Uterus (tissue), 4 donors: ENCODE results near the gene BST1. TPM values are rescaled to one million over a fixed set of nuclear protein-coding genes. Genes with fewer than 3 reads are reported as not detected.

Experiments used
- DNase-seq, 2 donors: peaks; one replicate each; pipeline ENCODE4 v3.0.0-alpha.2; 2019 to 2020
- H3K27ac ChIP-seq, 2 donors: fragments of 200-600 bp; sonication (generic); 1 replicate in 1 of 2; 2 replicates in 1 of 2; pipeline ENCODE4 v1.5.1; 2016 to 2018
- H3K27me3 ChIP-seq, 2 donors: fragments of 200-600 bp; sonication (generic); one replicate each; pipeline ENCODE4 v1.5.1; 2018 to 2019; ENCODE audit warnings: control low read depth in 1 of 2
- H3K36me3 ChIP-seq, 2 donors: fragments of 200-600 bp; sonication (generic); one replicate each; pipeline ENCODE4 v1.5.1; 2019; ENCODE audit warnings: control low read depth in 1 of 2
- H3K4me1 ChIP-seq, 2 donors: fragments of 200-600 bp; sonication (generic); one replicate each; pipeline ENCODE4 v1.5.1; 2018 to 2019; ENCODE audit warnings: control low read depth in 1 of 2
- H3K4me3 ChIP-seq, 2 donors: fragments of 200-600 bp; sonication (generic); 1 replicate in 1 of 2; 2 replicates in 1 of 2; pipeline ENCODE4 v1.5.1; 2018 to 2019; ENCODE audit warnings: mild to moderate bottlenecking in 1 of 2
- H3K9me3 ChIP-seq, 2 donors: fragments of 200-600 bp; sonication (generic); one replicate each; pipeline ENCODE4 v1.5.1; 2019; ENCODE audit warnings: control low read depth in 1 of 2
- CTCF ChIP-seq, 4 experiments: fragments of 200-600 bp in 2 of 4; fragments of 450-650 bp in 2 of 4; sonication (generic) in 2 of 4; IDR thresholded peaks; one replicate each; pipeline ENCODE4 v1.5.1; 2016 to 2019; ENCODE audit warnings: antibody characterized with exemption in 4 of 4, mild to moderate bottlenecking in 2 of 4, moderate library complexity in 1 of 4
- POLR2A ChIP-seq, 2 donors: fragments of 450-650 bp; IDR thresholded peaks; one replicate each; pipeline ENCODE4 v1.6.1; 2016; ENCODE audit warnings: antibody characterized with exemption in 2 of 2, mild to moderate bottlenecking in 1 of 2, moderate library complexity in 1 of 2
- intact Hi-C: fragments of 100-400 bp; cut with DNase I; formaldehyde crosslinking; loops from one replicate; pipeline ENCODE4 v1.15.1; 2023; ENCODE audit warnings: low total_unique reads
- total RNA-seq, 4 donors: library from RNA; depleted of rRNA in 3 of 4; stranded (reverse); fragments of >200 nt in 3 of 4; gene quantifications; one replicate each; pipeline versions ENCODE4 v1.1.0 to v1.2.4, GENCODE V29; 2014 to 2023
- donor health status: DM: yes; HTN: yes; CAD: no.

Gene BST1
- total RNA-seq, 4 donors from 2014 or later = 1.5 to 11.4 (median 7.7) TPM; not detected in 1

DNA sequence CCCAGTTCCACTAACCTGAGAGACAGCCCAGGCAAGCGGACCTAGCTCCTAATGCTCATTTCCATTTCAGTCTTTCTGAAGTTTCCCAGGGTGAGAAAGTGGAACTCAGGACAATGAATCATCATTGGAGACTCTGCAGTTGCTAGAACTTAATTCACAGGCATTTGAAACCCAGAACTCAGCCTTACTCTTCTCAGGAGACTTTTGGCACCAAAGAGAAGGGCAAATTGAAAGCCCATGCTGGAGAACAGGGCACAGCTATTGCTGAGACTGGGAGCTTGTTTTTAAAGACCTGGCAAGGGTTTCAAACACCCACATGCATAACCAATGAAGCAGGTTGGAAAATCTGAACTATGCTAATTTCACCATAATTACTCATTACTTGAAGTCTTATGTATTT, 36.0 kb downstream of the BST1 start:
- H3K9me3 ChIP-seq = no peaks in the 10 kb centered on the region
- no peaks in the 10 kb centered on the region for H3K27me3 ChIP-seq
- no peaks in the 10 kb centered on the region for H3K36me3 ChIP-seq
- no peak overlapping the region for H3K27ac ChIP-seq
- no peak for TF ChIP-seq CTCF (IDR thresholded peaks at IDR 0.05)
- TF ChIP-seq POLR2A (IDR thresholded peaks at IDR 0.05) = no peak
- intact Hi-C loops = no loop called here
- no peaks in the 10 kb centered on the region for H3K4me1 ChIP-seq
- DNase-seq = no peak
- H3K4me3 ChIP-seq = no peak overlapping the region

- TF ChIP-seq CTCF (IDR thresholded peaks at IDR 0.05) = no peak
- no peak for TF ChIP-seq POLR2A (IDR thresholded peaks at IDR 0.05)
- no peaks in the 10 kb centered on the region for H3K4me1 ChIP-seq
- no peak for DNase-seq
- no peaks in the 10 kb centered on the region for H3K36me3 ChIP-seq
- H3K4me3 ChIP-seq = no peak overlapping the region
- H3K27ac ChIP-seq = no peak overlapping the region
- no peaks in the 10 kb centered on the region for H3K27me3 ChIP-seq
- no peaks in the 10 kb centered on the region for H3K9me3 ChIP-seq
- intact Hi-C loops = no loop called here
Measured at GRCh38 chr4:15740764-15741404, 38.0 kb downstream of the BST1 start.

GRCh38 chr4:15742083-15742582, 39.3 kb downstream of the BST1 start:
- intact Hi-C loops = no loop called here
- DNase-seq = no peak
- TF ChIP-seq POLR2A (IDR thresholded peaks at IDR 0.05) (no peak), CTCF (IDR thresholded peaks at IDR 0.05) (no peak)
- Histone ChIP-seq H3K9me3 (no peaks in the 10 kb centered on the region), H3K4me3 (no peak overlapping the region), H3K27ac (no peak overlapping the region), H3K27me3 (no peaks in the 10 kb centered on the region), H3K4me1 (no peaks in the 10 kb centered on the region), H3K36me3 (no peaks in the 10 kb centered on the region)

DNA sequence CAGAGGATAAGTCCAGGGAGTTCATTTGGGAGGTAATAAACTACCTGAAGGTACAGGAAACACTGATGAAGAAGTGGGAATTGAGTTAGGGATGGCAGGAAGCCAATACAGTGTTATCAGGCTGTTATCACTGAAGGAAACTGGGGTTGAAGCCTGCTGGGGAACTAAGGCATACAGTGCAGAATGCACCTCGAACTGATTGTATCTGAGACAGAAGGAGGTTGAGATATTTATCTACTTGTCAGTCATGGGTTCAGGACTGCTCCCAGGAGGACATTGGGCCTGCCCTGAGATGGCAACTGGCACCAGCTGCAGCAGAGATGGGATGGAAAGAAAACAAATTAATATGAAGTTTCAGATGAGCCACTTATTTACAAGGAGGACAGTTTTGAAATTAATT, 39.8 kb downstream of the BST1 start:
- Histone ChIP-seq H3K4me1 (no peaks in the 10 kb centered on the region), H3K27ac (no peak overlapping the region), H3K4me3 (no peak overlapping the region), H3K27me3 (no peaks in the 10 kb centered on the region), H3K9me3 (no peaks in the 10 kb centered on the region), H3K36me3 (no peaks in the 10 kb centered on the region)
- no peak for DNase-seq
- intact Hi-C loops = no loop called here
- TF ChIP-seq POLR2A (IDR thresholded peaks at IDR 0.05) (no peak), CTCF (IDR thresholded peaks at IDR 0.05) (no peak)

- TF ChIP-seq POLR2A (IDR thresholded peaks at IDR 0.05) (no peak), CTCF (IDR thresholded peaks at IDR 0.05) (no peak)
- DNase-seq = no peak
- intact Hi-C loops = no loop called here
- Histone ChIP-seq H3K4me3 (no peak overlapping the region), H3K27me3 (no peaks in the 10 kb centered on the region), H3K27ac (no peak overlapping the region), H3K9me3 (no peaks in the 10 kb centered on the region), H3K4me1 (no peaks in the 10 kb centered on the region), H3K36me3 (no peaks in the 10 kb centered on the region)
Measured at GRCh38 chr4:15744016-15744545, 41.2 kb downstream of the BST1 start.
